Measurements from ENCODE around the gene OR2C1. TPM values are rescaled to one million over a fixed set of nuclear protein-coding genes. Genes with fewer than 3 reads are reported as not detected.

The OR2C1 gene
- total RNA-seq, 1 experiment from 2014 or later, result not detected

GRCh38 chr16:3389663-3390338 lies 34.1 kb downstream of the OR2C1 start:
- peaks cover 82 to 85% (median 84%) of the 10 kb centered on the region in 3 experiments for H3K36me3 Mint-ChIP-seq (ENCODE audit: insufficient read depth in 1 of 3, low read depth in 3 of 3)
- Histone ChIP-seq H3K79me2 (ENCODE audit: insufficient read depth, low read length) (no peaks in the 10 kb centered on the region; the same call in 1 of the 2 replicates), H3T11ph (ENCODE audit: low read length) (no peak overlapping the region), H2BK15ac (ENCODE audit: low read depth, low read length) (no peak overlapping the region), H3K27me3 (ENCODE audit: insufficient read depth, low read length) (no peaks in the 10 kb centered on the region), H3K18ac (ENCODE audit: insufficient read length, low read depth, low read length) (no peak overlapping the region), H4K91ac (ENCODE audit: insufficient read length, low read depth, low read length) (no peak overlapping the region), H2BK120ac (ENCODE audit: low read depth, low read length, poor library complexity, severe bottlenecking) (no peak overlapping the region), H2BK12ac (ENCODE audit: insufficient read length, low read depth, low read length) (no peak overlapping the region), H3K4me2 (ENCODE audit: insufficient read depth, insufficient read length, low read length) (no peak overlapping the region), H4K20me1 (ENCODE audit: control insufficient read depth, insufficient read depth, insufficient read length) (no peaks in the 10 kb centered on the region), H3K4me1 (ENCODE audit: insufficient read depth, low read length) (no peaks in the 10 kb centered on the region), H4K5ac (ENCODE audit: insufficient read length, low read depth, low read length) (no peak overlapping the region), H3K14ac (ENCODE audit: insufficient read depth, low read length) (no peak overlapping the region), H2AK5ac (ENCODE audit: insufficient read length, low read length) (no peak overlapping the region), H3K9me3 (ENCODE audit: control insufficient read depth, low read depth, low read length) (peaks cover 20% of the 10 kb centered on the region), H3K23me2 (ENCODE audit: insufficient read length, low read depth, low read length, poor library complexity, severe bottlenecking) (no peaks in the 10 kb centered on the region), H4K8ac (replicated peaks; ENCODE audit: insufficient read length, low read depth, low read length) (no peak overlapping the region), H3K23ac (ENCODE audit: insufficient read length, low read depth, low read length) (no peak overlapping the region), H2BK5ac (ENCODE audit: insufficient read length, low read length) (no peak overlapping the region), H3K27ac (ENCODE audit: insufficient read length, low read depth, low read length) (no peak overlapping the region), H3K56ac (ENCODE audit: insufficient read length, low read depth, low read length) (no peak overlapping the region), H3K4ac (ENCODE audit: low read depth, low read length) (no peak overlapping the region), H2BK20ac (ENCODE audit: low read depth, low read length, poor library complexity, severe bottlenecking) (no peak overlapping the region), H3K9ac (ENCODE audit: extremely low read depth, insufficient read length, low read length) (no peak overlapping the region), H3K79me1 (ENCODE audit: insufficient read depth, low read depth, low read length, poor library complexity, severe bottlenecking) (no peaks in the 10 kb centered on the region), H2AFZ (ENCODE audit: low read length) (no peak overlapping the region)
- H3K9me3 Mint-ChIP-seq, result peaks cover 34 to 55% of the 10 kb centered on the region in 2 experiments
- H3K4me3 Mint-ChIP-seq, result no peak overlapping the region
- H3K27me3 Mint-ChIP-seq (ENCODE audit: low read depth), result no peaks in the 10 kb centered on the region
- no peak overlapping the region; a peak in 1 of 7 replicates for H3K27ac Mint-ChIP-seq
- H3K4me1 Mint-ChIP-seq, result no peaks in the 10 kb centered on the region
- no peak for DNase-seq
- no CpG with 5 or more reads among the region's 9 CpGs for WGBS (ENCODE audit: extremely low coverage, insufficient read length, low lambda C conversion rate)
- no peak for TF ChIP-seq CTCF (conservative IDR thresholded peaks at IDR 0.05)

Measured in H9 (cell line).